HG03469 (cell line): ENCODE data around the gene PREX1.
"Not testable (repeated sequence)": the region's sequence is repeated elsewhere in the genome, so short reads cannot be mapped to it uniquely, and the experiment has no call there.

ENCODE experiments used
- ATAC-seq: cut with Tn5 transposase; IDR thresholded peaks from one replicate; pipeline ENCODE4 v1.9.1; 2021; ENCODE audit warnings: mild to moderate bottlenecking, moderate library complexity, moderate number of reproducible peaks; ENCODE audit not compliant: unreplicated experiment

Gene PREX1

GRCh38 chr20:48812600-48813445, 15.0 kb downstream of the PREX1 start:
- no peak for ATAC-seq

DNA sequence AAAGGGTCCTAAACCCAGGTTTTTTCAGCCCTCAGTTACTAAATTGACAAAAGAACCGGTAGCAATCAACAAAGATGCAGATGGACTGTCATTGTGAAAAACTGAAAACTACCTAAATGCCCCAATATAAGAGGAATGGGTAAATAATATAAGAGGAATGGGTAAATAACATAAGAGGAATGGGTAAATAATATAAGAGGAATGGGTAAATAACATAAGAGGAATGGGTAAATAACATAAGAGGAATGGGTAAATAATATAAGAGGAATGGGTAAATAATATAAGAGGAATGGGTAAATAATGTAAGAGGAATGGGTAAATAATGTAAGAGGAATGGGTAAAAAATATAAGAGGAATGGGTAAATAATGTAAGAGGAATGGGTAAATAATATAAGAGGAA, 15.7 kb downstream of the PREX1 start:
- ATAC-seq: not testable (repeated sequence)

DNA sequence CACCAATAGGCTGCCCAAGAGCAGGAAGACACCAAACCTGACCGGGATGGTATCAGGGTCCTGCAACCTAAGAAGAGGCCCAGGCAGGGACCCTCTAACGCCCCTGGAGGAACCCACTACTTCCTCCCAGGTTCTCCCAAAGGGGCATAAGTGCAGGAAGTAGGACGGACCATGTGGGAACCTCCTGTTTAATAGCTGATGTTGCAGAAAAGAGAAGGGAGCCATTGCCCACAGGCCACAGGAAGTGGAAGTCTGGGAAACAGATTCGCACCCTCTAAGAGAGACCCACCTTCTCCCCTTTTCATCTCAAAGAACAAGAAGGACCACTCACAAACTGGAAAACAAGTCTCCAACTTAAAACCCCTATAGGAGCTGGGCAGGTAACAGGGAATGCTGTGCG, 18.1 kb downstream of the PREX1 start:
- ATAC-seq: no peak

DNA sequence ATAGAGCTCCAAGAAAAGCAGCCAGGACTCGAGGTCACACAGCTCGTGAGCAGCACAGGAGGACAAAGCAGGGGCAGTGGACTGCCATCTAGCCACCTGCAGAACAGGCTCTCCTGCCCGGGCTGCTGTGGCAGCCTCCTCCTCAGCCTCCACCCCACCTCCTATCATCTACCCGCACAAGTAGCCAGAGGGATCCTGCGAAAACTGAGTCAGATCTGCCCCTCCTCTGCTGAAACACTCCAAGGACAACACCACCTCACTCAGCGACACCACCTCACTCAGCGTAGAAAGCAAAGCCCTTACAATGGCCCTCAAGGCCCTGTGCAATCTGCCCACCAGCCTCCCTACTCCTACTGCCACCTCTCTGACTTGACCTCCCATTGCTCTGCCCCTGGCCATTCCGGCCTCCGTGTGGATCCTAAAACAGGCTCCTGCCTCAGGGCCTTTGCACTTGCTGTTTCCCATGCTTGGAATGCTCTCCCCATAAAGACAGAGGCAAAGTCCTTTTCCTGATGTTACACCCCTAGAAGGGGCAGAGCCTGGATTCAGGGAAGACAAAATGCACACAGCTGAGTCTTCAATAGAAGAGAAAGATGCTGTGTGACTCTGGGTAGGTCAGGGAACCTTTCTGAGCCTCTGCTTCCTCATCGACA, 19.3 kb downstream of the PREX1 start:
- ATAC-seq: no peak

GRCh38 chr20:48807586-48808381, 20.0 kb downstream of the PREX1 start:
- no peak for ATAC-seq

GRCh38 chr20:48807051-48807450, 20.7 kb downstream of the PREX1 start:
- ATAC-seq: no peak

DNA sequence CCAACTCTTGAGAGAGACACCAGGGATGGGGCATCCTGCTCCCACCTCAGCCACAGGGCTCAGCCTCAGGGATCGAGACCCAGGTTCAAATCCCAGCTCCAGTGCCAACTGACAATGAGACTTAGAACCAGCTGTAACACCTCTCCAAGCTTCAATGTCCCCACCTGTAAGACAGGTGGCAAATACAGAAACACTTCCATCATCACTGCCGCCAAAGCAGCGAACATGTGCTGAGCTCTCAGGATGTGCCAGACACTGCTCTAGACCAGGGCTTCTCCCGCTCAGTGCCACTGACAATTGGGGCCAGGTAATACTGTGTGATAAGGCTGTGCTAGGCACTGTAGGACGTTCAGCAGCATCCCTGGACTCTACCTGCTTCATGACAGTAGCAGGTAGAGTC, 22.1 kb downstream of the PREX1 start:
- no peak for ATAC-seq

DNA sequence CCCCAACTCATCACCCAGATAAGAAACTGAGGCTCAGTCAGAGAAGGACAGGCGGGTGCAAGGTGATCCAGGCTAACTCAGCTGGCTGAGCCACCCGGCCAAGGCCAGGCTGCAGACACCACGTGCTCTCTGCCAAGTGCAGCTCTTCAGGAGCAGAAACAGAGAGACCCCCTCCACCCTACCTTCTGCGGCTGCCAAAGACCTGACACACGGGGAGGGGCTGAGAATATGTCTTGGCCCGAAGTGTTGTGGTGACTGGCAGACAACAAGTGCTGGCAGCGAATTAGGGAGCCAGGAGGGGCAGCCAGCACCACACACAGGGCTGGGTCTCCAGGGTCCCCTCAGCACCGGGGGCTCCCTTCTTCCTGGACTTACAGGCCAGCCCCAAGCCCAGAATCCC, 22.5 kb downstream of the PREX1 start:
- no peak for ATAC-seq

DNA sequence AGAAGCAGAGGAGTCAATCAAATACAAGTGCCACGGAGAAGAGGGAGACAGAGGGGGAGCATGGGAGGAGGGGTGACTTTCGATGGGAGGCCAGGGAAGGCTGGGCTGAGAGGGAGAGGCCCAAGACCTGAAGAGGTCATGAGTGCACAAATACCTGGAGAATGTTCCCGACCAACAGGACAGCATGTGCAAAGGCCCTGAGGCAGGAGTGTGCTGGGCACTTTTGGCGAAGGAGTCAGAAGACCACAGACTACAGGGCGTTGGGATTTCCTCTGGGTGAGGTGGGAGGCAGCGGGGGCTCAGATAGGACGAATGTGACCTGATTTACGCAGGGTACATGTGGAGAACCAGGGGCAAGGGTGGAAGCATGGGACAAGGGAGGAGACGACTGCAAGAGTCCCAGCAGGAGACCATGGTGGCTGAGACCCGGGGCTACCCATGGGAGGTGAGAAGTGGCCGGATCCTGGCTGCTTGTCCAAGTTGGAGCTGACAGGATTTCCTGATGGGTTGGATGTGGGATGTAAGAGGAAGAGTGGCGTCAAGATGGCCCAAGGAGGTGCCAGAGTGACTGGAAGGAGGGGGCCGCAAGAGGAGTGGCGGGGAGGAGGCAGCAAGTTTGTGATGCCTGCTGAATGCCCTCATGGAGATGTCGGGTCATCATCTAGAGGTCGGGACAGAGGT, 23.4 kb downstream of the PREX1 start:
- no peak for ATAC-seq

DNA sequence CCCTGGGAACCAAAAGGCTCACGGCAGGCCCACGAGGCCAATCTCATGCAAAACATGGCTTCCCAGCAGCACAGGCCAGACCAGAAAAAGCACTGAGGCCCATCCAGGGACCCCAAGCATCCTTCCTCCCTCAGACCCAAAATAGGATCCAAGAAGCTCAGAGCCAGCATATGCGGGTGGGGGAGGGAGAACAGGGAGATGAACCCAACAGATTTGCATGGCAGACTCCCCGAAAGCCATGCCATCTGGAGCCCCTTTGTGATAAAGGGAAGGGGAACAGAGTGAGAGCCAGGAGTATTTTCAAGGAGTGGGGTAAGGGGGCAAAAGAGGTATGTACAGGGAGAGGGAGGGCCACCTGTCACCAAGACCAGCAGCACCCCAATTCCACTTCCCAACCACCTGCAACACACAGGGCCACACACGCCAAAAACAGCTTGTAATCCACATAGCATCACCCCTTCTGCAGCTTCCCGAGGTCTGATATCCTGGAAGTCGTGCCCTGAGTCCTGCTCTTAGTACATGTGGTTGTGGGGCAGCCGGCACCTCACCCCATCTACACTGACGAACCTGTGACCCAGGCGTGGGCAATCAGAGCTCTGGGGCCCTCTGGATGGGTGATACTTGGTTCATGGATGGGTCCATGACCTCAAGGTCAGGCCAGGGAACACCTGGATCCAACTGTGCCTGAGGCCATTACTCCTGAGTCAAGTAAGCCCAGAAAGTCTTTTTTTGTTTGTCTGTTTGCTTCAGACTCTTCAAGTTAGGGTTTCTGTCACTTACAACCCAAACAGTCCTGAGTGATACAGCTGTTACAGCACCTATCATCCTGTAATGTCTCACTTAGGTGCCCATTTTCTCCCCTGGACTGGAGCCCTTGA, 24.4 kb downstream of the PREX1 start:
- ATAC-seq: no peak

GRCh38 chr20:48802647-48803046, 25.2 kb downstream of the PREX1 start:
- ATAC-seq: no peak

DNA sequence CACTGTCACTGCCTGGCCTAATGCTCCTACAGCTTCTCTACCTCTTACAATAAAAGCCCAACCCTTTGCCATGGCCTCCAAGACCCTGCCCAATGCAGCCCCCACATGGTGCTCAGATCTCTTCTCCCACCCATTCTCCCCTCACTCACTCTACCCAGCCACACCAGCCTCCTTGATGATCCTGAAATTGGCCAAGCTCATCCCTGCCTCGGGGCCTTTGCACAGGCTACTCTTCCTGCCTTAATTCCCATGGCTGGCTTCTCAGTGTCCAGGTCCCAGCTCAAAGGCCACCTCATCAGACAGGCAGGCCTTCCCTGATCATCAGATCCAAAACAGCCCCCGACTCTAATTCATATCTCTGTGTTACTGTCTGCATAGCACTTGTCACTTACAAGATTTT, 25.6 kb downstream of the PREX1 start:
- no peak for ATAC-seq

DNA sequence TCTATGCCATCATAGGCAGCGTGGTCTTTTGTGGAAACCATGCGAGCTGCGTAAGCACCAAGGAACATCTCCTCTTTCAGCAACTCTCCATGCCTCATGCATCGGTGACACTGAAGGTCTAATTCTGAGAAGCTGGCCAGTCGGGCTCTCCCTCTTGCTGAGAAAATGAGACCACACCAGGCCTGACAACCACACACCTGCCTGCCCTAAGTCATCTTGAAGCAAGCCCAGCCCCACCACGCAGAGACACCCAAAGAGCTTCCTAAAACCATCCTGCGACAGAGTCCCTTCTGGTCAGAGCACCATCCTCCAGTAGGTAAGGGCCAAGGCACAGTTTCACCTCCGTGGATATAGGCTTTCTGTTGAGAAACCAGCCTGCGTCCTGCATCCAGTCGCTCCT, 26.6 kb downstream of the PREX1 start:
- ATAC-seq: no peak

DNA sequence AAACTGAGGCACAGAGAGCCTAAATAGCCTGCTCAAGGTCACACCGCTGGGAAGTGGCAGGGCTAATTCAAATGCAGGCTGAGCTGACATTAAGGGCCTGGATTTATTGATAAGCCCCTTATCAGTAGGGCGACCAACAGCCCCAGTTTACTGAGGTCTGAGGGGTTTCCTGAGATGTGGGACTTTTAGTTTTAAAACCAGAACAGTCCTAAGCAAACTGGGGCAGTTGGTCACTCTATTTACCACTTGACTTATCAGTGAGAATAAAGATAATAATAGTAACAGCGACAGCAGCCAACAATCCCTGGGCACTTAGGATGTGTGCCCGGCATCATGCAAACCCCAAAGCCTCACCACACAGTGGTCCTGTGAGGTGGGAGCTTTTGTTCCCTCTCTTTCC, 27.6 kb downstream of the PREX1 start:
- ATAC-seq: no peak

DNA sequence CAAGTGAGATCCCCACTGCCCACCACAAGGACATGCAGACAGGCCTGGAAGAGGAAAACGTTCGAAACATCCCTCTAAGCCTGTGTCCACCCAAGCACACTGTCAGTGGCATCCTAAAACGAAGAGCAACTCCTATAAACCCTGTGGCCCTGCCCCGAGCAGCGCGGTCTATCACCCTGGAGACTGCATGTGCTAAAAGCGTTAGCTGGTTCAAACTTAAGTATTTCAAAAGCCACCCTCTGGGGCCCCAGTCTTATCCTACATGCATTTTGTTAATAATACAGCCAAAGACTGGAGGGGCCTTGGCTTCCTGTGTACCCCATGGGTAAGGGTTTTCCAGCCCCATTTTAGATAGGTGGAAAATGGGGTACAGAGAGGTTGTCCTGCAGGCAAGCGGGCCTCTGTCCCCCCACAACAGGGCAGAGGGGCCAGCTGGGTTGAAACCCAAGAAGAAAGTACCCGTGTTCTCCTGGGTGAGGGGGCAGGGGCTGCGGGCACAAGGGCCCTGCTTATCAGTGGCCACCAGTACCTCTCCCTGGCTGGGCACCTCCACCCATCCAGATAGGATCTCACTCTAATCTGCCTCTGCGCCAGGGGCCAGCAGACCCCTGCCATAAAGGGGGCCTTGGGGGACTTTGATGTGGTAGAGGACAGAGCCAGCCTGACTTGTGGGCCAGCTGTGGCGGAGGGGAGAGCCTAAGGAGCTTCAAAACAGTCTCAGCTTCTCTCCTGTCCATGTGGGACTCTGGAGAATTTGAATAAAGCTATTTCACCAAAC, 28.3 kb downstream of the PREX1 start:
- no peak for ATAC-seq

DNA sequence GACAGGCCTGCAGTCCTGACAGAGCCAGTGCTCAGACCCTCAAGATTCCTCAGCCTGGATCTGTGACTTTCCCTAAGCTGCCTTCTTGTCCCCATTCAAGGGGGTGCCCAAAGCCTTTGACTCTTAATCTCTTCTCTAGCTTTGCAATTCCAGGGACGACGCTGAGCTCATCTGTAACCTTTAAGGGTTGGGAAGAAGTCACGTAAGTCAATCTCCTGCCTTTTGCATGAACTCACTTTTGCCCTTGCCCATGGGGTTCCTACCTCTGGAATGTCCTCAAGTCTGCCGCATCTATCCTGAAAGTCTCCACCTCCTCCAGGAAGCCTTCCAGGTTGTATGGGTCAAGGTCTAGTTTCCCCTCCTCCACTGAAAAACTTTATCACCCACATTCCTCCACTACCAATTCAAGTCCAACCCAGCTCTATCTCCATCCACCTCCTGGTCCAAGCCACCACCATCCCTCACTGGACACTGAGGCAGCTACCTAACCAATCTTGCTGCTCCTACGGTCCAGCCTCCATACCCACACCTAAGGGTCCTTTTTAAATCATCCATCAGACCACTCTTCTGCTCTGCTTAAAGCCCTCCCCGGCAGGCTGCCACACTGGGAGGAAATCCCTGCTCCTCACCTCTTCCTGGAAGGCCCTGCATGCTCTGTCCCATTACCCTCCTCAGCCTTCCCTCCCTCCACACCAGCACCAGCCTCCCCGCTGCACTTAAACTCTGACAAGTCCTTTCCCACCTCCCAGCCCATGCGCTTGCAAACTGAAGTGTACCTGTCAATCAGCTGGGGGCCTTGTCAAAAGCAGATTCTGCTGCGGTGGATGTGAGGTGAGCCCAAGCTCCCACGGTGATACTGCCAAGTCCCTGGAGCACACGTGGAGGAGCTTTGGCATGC, 29.7 kb downstream of the PREX1 start:
- no peak for ATAC-seq

DNA sequence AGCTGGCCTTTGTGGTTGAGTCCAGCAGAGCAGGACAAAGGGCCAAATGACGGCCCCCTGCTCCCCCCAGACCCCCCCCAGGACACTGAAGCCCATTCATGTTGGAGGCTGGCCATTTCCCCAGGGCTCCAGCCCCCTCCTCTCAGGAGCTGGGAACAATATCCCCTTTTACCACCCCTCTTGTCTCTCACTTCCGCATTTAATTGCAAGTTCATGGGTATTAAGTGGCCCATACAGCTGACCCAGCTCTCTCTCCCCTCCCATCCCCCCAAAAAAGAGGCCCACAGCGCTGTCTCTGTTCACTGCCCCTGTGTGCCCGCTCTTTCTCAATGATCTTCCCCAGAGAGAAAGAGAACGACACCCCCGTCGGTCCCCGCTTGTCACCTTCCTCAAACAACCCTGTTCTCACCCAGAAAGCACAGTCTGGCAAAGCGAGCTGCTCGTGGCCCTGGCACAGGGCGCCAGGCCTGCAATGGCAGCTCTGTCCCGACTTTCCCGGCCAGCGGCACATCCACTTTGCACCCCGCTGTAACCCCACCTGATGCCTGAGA, 30.4 kb downstream of the PREX1 start:
- no peak for ATAC-seq

DNA sequence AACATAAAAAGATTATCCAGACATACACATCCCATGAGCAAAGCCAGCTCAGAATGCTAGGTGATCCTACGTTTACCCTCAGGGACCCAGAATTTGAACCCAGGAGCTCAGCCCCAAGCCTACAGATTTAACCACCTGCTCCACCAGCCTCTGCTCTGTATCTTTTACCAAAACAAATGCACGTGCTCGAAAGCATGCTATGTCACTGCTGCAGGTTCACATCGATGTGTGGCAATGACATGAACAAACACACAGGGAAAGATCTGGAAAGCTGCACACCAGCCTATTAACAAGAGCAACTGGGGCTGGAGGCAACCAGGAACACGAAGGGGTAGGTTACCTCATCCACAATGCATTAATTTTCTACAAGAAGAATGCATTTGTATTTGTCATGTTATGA, 32.1 kb downstream of the PREX1 start:
- no peak for ATAC-seq
